CD4-positive, alpha-beta T cell treated with Interleukin-6 for 4 hours (primary cell): ENCODE measurements around the gene RGL3.
"Not testable (repeated sequence)": the region's sequence is repeated elsewhere in the genome, so short reads cannot be mapped to it uniquely, and the experiment has no call there.

ENCODE experiments used
- DNase-seq: peaks from one replicate; pipeline ENCODE4 v3.0.0-alpha.2; 2020; ENCODE audit warnings: mixed read lengths

Gene RGL3

DNA sequence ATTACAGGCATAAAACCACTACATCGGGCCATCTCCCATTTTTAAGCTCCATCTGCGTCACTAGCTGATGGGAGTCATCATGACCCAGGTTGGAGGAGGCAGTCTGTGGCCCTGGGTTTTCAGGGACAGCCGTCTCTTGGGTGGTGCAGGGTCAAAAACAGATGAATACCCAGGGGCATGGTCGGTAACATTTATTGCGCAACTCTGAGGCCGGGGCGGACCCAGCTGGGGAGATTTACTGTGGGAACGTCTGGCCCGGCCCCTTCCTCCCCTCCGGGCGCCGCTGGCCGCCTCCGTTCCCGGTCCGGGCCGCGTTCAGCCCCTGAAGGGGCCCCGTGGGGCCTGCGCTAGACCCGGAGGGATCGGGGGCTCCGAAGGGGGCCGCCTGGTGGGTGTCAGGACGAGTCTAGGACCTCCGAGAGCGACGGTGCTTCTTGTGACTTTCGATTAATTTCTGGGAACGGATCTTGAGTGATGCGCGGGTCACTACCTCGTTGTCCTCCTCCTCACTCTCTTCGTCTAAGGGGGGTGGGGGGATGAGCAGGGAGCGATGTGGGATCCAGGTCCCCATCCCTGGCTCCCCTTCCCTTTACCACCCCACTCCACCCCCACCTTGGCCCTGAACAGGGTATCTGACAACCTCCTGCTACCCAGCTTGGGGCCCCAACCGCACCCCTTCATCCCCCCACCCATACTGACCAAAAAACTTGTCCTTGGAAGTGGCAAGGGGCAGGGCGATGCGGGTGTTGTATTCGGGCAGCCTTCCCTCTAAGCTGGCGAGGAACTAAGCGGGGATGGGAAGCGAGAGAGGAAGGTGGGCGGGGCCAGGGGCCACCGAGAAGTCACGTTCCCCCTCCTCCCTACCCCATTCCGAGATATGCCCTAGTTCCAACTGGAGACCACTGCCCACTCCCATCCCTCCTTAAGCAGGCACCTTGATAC is 1.6 kb upstream of the RGL3 start:
- DNase-seq: peak; percentile 24

DNA sequence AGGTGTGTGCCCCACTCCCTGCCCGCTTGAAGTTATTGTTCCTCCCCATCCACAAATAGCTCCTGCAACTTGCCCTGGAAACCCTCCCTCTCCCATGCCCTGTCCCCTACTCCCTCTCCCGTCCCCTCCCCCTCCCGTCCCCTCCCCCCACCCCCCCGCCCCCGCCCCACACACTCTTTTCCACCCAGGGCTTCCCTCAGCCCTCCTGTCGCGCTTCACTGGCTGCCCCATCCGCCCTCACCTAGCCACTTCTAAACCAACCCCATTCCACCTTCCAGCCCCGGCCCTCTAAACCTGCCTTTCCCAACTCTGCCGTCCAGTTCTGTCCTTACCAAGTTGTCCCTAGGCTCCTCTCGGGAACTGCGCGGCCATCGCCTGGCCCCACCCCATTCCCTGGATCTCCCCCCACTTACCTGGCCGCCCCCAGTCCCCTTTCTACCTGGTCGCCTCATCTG is 993 bp downstream of the RGL3 start:
- no peak for DNase-seq

DNA sequence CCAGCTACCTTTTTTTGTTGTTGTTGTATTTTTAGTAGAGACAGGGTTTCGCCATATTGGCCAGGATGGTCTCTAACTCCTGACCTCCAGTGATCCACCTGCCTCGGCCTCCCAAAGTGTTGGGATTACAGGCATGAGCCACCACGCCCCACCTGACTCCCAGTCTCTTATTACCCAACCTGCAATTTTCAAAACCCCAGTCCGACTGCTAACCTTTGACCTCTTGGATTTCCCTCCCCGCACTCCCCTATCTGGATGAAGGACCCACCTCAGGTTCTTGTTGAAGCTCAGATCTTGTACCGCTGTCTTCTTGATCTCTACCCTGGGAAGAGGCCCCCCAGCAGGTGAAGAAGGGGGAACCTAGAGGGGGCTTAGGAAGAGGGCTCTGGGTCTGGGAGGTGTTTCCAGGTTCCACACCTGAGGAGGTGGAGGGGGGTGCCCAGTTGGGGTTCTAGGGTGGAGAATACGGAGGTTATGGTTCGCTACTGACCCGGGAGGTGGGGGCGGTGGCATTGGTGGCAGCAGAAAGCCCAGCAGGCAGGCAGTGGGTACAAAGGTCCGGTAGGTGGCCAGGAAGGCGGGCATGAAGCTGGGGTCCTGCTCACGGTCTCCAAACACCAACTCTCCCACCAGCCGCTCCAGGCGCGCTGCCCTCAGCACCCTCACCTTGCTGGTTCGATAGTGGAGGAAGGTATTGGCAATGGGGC is 2.6 kb downstream of the RGL3 start:
- DNase-seq: no peak

DNA sequence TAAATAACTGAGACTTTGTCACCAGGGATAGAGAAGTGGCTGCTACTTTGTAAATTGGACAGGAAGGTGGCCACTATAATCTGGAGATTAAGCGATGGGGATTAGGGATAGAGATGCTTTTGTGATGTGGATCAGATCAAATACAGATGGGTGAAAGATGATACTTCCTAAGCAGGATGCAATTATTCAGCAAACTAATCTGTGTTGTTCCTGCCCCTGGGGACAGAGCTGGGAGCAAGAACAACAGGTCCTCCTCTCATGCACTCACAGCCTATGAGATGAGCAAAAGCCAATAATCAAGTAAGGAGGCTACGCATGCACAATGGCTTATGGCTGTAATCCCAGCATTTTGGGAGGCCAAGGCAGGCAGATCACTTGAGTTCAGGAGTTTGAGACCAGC is 4.6 kb downstream of the RGL3 start:
- no peak for DNase-seq

DNA sequence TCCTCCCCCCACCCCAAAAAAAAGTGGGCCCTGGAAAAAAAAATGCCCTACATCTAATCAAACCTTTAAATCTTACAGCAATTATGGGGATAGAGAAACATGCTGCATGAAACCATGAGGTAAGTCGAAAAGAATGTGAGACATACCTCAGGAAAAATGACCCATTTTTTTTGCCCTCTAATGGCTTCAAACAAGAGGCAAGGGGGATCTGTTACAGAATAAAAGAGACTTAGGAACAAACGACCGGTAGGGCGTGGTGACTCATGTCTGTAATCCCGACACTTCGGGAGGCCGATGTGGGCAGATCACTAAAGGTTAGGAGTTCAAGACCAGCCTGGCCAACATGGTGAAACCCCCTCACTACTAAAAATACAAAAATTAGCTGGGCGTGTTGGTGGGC is 8.4 kb downstream of the RGL3 start:
- no peak for DNase-seq

DNA sequence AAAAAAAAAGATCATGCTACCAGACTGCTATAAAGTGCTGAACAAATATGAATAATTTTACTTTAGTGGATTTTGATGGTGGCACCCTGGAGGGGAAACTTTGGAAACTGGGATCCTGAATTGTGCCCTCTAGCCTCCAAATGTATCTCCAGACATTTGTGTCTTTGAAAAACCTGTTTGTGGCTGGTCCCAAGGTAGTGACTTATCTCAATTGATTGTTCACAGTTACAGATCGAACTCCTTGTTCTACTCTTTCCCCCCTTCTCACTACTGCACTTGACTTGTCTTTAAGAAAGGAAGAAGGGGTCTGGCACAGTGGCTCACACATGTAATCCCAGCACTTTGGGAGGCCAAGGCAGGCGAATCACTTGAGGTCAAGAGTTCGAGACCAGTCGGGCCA is 10.5 kb downstream of the RGL3 start:
- no peak for DNase-seq

DNA sequence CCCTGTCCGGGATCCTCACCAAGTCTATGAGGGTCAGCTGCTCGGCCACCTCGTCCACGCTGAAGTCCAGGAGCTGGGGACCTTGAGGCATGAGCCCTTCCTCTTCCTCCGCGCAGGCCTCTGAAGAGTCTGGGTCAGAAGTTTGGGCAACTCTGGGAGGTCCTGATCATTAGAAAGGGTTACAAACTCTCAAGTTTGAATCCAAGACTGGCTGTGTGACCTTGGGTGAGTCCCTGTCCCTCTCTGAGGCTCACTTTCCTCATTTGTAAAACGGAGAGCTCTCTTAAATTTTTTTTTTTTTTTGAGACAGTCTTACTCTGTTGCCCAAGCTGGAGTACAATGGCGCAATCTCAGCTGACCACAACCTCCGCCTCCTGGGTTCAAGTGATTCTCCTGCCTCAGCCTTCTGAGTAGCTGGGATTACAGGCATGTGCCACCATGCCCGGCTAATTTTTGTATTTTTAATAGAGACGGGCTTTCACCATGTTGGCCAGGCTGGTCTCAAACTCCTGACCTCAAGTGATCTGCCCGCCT is 12.3 kb downstream of the RGL3 start:
- not testable (repeated sequence) for DNase-seq

DNA sequence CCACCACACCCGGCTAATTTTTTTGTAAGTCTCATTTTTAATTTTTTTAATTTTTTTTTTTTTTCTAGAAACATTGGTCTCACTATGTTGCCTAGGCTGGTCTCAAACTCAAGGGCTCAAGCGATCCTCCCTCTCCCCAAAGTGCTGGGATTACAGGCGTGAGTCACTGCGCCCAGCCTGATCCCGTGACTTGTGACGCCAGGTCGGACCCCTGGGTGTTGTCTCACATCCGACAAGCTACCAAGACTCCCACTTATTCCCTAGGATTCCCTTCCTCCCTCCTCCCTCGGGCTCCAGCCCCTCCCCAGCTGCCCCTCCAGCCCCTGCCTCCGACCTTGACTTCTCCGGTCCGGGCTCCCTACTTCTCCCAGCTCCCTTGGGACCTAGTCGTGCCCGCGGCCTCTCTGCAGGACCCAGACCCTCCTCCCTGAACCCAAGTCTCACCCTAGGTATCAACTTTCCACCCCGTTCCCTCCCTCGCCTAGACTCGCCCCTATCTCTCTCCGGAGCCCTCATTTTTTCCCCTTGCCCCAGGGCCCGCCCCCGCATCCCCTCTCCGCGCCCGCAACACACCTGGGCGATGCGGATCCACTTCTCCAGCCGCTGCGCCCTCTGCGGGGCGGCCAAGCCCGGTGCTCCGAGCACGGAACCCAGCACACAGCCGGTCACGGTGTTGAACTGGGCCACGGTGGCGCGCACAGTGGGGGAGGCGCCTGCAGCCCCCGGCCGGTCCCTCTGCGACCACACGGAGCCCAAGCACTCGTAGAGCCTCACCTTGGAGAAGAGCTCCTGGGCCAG is 13.1 kb downstream of the RGL3 start:
- peak; percentile 53 for DNase-seq

DNA sequence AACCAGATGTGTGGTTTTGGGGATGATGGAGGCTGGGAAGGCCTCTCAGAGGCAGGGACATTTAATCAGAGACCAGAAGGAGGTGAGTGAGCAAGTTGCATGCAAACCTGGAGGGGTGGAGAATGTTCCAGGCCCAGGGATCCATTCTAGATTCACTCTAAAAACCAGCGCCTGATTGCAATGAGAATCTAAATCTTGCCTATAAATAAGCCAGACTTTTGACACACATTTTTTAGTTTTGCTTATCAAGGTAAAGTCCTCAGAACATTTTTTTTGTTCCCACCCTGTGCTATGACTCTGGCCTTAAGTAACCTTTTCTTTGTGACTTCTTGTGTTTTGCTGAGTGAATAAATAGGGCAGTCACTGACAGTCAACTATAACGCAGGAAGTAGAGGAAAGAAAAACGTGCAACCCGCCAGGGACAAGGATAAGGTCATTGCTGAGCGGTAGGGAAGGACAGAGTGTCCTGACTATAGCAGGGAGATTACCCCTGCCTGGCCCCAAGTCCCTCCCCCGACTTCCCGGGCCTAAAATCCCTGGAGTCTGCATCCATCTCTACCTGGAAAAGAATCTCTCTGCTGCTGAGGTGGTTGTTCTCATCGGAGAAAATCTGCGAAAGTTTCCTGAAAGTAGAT is 14.4 kb downstream of the RGL3 start:
- DNase-seq: no peak

DNA sequence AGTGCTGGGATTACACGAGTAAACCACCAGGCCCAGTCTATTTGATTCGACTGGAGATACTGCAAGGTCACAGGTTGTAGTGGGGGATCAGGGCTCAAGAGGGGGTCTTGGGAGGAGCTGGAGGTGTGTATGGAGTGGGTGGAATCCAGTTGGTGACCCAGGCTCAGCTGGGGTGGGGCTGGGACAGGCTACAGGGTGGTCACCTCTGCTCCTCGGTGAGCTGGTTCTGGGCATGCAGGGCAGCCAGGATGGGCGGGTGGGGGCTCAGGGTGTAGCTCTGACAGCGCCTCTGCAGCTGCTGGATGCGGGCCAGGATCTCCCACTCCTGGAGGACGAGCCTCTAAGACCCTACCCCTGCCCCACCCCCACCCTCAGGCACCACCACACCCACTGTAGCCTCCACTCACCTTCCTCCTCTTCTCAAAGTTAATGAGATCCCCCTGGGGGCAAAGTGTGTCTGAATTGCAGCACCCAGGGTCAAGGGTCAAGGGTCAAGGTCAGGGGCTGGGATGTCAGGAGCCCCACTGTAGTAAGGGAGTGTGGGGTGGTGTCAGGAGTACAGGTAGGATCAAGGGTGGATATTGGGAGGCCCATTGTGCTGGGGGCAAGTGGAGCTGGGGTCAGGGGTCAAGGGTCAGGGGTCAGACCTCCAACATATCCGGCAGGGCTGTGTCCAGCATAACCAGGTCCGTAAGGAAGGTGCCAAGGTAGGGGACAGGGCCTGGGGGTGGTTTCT is 17.1 kb downstream of the RGL3 start:
- no peak for DNase-seq

DNA sequence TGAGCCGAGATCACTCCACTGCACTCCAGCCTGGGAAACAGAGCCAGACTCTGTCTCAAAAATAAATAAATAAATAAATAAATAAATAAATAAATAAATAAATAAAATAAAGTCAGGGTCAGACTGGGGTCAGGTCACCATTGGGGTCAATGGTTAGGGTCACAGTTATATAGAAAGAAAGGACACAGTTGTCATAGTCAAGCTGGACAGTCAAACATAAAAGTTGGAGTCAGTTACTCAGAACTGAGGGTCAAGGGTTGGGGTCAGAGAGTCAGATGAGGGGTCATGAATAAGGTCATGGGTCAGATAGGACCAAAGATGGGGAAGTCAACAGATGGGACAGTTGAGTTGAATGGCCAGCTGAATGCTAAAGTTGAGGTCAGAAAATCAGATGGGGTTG is 18.3 kb downstream of the RGL3 start:
- no peak for DNase-seq

DNA sequence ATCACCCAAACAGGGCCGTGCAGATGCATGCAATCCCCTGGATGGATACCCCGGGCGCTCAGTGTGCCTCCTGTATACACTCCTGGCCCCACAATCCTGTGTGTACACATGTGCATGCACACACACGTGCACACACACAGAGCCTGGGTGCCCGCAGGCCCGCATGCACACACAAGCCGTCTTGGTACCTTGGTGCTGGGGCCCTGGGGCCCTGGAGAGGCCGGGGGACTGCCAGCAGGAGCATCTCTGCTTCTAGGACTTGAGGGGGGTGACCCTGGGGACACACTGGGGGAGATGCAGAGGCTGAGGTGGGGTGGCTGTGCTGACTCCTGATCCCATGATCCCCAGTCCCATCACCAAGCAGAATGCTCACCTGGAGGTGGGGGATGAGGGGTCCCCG is 19.4 kb downstream of the RGL3 start:
- no peak for DNase-seq

DNA sequence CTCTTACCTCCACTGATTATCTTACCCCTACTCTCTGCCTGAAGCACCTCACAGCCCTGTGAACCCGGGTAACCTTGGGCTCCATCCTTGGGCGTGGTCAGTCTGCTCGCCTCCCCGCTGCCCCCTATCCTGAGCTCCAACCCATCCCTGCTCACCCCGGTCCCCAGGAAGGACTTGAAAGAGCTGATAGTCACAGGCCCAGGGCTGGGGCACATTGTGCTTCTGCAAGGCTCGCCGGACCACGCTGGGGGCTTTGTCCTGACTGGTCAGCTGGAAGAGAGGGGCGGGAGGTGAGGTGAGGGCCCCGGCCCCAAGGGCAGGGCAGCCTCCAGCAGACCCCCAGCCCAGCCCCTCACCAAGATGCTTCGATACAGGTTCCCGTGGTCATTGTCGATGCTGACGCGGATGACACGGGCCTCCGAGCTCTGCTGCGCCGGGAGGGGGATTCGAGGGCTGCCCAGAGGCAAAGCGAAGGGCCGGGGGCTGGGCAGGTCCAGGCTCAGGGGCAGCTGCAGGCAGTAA is 22.0 kb downstream of the RGL3 start:
- no peak for DNase-seq

DNA sequence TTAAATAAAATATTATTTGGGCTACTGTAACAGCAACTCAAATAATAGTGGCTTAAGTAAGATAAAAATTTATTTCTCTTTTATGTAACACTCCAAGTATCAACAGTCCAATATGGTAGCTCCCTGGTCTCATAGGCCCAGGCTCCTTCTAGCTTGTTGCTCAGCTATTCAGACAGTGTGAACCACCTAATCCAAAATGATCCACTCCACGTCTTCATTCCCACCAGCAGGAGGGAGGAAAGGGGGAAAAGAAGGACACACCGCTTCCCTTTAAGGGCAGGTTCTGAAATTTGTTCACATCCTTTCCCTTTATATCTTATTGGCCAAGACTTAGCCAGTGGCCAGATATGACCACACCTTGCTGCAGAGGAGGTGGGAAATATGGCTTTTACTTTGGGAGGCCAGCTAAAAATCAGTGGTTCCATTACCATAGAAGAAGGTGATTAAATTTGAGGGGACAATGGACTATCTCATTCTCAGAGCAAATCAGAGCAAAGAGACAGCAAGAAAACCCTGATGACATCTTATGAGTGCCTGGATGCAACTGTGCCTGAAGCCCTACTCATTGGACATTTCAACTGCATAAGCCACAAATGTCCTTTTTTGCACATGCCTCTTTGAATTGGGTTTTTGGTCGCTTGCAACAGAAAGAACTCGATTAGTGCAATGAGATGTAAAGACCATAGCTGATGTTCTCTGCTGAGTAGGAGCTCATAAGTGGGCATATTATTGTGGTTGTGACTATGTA is 28.0 kb downstream of the RGL3 start:
- no peak for DNase-seq

DNA sequence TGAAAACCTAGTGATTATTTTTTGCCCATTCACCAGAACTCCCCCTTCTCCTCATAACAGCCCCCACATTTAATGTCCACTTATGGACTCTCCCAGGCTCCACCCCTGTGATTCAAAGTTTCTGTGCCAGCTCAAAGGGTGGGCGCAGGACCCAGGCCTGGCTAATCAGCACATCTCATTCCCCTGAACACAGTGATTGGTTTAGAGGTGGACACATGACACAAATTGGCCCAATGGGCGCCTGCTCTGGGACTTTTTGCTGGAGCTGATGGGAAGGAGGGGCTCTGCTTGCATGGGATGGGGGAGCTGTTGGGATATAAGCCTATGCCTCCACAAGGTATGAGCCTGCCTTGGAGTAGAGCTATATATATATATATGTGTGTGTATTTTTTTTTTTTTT is 28.8 kb downstream of the RGL3 start:
- no peak for DNase-seq

DNA sequence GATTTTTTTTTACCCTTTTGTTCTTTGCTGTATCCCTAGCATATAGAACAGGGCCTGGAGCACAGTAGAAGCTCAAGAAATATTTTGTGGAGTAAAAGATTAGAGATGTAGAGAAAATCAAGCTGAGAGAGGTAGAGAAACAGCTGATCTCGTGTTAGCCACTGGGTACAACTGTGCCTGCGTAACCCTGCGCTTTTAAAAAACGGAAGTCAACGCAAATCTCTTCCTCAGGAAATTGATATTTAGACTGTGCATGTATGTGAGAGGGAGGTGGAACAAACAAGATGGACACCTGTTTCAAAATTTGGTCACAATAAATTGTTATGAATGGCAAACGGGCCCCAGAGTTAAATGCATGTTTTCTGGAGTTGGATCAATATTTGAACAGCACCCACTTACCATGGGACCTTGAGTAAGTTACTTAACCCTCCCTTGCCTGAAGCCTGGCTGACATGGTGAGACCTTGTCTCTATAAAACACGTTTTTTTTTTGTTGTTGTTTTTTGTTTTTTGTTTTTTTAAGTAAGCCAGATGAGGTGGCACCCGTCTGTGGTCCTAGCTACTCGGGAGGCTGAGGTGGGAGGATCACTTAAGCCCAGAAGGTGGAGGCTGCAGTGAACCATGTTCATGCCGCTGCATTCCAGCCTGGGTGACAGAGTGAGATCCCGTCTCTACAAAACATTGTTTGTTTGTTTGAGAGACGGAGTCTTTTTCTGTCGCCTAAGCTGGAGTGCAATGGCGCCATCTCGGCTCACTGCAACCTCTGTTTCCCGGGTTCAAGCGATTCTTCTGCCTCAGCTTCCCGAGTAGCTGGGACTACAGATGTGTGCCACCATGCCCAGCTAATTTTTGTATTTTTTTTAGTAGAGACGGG is 31.7 kb downstream of the RGL3 start:
- no peak for DNase-seq

DNA sequence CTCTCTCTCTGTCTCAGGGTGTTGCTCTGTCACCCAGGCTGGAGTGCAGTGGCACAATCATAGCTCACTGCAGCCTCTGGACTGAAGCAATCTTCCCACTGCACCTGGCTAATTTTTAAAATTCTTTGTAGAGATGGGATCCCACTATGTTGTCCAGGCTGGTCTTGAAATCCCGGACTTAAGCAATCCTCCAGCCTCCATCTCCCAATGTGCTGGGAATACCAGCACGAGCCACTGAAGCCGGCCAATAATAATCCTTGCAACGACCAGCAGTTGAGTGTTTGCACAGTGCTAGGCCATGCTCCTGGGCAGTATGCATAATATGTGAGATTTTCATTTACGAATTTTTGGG is 34.4 kb downstream of the RGL3 start:
- DNase-seq: no peak

DNA sequence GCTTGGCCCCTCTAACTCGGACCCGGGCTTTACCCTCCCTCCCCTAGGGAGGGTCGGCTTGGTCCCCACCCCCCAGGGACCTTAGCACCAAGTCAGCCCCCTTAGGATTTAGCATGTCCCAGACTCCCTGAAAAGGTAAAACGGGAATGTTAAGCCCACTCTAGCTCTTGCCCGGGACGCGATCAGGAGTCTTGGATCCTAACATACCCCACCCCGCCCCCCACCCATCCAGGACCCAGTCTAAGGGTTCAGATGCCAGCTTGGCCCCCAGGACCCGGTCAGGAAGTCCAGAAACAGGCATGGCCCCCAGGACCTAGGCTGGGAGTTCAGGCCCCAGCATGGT is 35.4 kb downstream of the RGL3 start:
- DNase-seq: no peak

DNA sequence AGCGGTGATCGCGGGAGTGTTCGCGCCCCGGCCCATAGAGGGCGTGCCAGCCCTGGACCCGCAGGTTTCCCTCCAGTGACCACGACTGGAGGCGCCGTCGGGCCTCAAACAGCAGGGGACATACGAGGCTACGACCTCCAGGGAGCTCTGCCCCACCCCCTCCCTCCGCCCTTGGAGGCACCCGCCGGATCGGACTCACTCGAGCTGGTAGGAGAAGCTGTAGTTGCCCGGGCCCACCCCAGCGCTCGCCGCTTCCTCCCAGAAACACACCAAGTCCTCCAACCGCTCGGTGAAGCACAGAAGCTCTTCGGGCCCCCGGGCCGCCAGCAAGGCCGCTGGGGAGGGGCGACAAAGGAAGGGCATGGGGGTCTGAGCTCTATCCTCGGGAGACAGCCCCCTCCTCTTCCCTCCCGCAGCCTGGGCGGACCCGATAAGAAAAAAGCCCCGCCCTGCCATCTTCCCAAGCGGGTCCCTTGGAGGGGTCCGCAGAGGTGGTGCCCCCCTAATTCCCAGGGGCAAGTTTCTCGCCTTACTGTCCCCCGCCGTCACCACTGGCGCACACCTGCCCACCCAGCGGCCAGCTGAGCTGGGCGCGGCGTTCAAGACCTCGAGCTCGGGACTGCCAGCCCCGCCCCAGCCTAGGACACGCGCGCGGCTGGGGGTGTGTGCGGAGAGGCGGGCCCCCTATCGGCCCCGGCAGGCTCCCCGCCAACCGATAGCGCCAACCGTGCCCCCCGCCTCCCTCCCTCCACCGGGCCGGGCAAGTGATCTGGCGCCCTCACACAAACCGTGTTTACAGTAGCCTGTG is 36.0 kb downstream of the RGL3 start:
- peak; percentile 42 for DNase-seq
